Measurements from ENCODE around the gene OSMR. TPM values are rescaled to one million over a fixed set of nuclear protein-coding genes. Genes with fewer than 3 reads are reported as not detected.

The OSMR gene
- total RNA-seq, 1 experiment from 2014 or later: 46.0 TPM

DNA sequence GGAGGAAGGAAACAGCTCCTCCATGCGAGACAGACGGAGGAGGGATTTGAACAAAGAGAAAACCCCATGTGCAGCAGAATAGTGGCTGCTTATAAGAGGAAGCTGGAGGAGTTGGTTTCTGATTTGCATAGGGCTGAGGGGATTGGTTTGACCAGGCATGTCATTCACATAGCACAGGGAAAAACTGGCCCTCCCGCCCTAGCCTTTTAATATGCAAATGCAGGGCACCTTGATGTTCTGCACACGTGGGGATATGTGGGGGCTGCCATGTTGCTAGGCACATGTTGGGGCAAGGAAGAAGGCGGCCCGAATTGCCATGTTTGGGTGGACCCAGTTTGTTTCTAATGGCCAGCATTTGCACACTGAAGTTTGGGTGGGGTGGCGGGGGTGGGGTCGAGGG, 42.2 kb downstream of the OSMR start:
- H3K27me3 ChIP-seq (ENCODE audit: insufficient read depth, low read length): no peaks in the 10 kb centered on the region
- no peaks in the 10 kb centered on the region for H3K79me2 ChIP-seq (ENCODE audit: insufficient read depth, low read length)
- RAD21 ChIA-PET (ENCODE audit: low non-redundant PET in 1 of 2, low total read pairs in 2 of 2, uncharacterized antibody in 2 of 2, unreplicated experiment in 2 of 2): no interaction called here
- H3K4me2 ChIP-seq (ENCODE audit: low read length): no peak overlapping the region
- H2AFZ ChIP-seq (ENCODE audit: low read depth, low read length, poor library complexity, severe bottlenecking): no peak overlapping the region
- DNase-seq (ENCODE audit: low read depth, low spot score) (no peak), ATAC-seq (no peak)
- TF ChIP-seq ELF1 (IDR thresholded peaks at IDR 0.05; ENCODE audit: borderline replicate concordance, low read depth) (no peak), JUND (IDR thresholded peaks at IDR 0.05) (no peak), RAD21 (IDR thresholded peaks at IDR 0.05; ENCODE audit: low read depth) (no peak), FOSL1 (IDR thresholded peaks at IDR 0.05; ENCODE audit: low read depth) (no peak), EGR1 (IDR thresholded peaks at IDR 0.05; ENCODE audit: low read depth) (no peak), CEBPB (IDR thresholded peaks at IDR 0.05; ENCODE audit: low read depth) (no peak), POLR2AphosphoS5 (IDR thresholded peaks at IDR 0.05; ENCODE audit: low read depth, low read length) (no peak), SP1 (IDR thresholded peaks at IDR 0.05; ENCODE audit: low read depth) (no peak), SIN3A (IDR thresholded peaks at IDR 0.05; ENCODE audit: low read depth) (no peak)
- TF ChIP-seq, protein P1, sequence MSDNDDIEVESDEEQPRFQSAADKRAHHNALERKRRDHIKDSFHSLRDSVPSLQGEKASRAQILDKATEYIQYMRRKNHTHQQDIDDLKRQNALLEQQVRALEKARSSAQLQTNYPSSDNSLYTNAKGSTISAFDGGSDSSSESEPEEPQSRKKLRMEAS (IDR thresholded peaks at IDR 0.05): no peak
- TF ChIP-seq, protein P2, sequence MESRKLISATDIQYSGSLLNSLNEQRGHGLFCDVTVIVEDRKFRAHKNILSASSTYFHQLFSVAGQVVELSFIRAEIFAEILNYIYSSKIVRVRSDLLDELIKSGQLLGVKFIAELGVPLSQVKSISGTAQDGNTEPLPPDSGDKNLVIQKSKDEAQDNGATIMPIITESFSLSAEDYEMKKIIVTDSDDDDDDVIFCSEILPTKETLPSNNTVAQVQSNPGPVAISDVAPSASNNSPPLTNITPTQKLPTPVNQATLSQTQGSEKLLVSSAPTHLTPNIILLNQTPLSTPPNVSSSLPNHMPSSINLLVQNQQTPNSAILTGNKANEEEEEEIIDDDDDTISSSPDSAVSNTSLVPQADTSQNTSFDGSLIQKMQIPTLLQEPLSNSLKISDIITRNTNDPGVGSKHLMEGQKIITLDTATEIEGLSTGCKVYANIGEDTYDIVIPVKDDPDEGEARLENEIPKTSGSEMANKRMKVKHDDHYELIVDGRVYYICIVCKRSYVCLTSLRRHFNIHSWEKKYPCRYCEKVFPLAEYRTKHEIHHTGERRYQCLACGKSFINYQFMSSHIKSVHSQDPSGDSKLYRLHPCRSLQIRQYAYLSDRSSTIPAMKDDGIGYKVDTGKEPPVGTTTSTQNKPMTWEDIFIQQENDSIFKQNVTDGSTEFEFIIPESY (IDR thresholded peaks at IDR 0.05; ENCODE audit: extremely low read depth, insufficient replicate concordance, low read length): no peak
- TF ChIP-seq, protein P3, sequence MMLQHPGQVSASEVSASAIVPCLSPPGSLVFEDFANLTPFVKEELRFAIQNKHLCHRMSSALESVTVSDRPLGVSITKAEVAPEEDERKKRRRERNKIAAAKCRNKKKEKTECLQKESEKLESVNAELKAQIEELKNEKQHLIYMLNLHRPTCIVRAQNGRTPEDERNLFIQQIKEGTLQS (IDR thresholded peaks at IDR 0.05): no peak
- TF ChIP-seq, protein P4, sequence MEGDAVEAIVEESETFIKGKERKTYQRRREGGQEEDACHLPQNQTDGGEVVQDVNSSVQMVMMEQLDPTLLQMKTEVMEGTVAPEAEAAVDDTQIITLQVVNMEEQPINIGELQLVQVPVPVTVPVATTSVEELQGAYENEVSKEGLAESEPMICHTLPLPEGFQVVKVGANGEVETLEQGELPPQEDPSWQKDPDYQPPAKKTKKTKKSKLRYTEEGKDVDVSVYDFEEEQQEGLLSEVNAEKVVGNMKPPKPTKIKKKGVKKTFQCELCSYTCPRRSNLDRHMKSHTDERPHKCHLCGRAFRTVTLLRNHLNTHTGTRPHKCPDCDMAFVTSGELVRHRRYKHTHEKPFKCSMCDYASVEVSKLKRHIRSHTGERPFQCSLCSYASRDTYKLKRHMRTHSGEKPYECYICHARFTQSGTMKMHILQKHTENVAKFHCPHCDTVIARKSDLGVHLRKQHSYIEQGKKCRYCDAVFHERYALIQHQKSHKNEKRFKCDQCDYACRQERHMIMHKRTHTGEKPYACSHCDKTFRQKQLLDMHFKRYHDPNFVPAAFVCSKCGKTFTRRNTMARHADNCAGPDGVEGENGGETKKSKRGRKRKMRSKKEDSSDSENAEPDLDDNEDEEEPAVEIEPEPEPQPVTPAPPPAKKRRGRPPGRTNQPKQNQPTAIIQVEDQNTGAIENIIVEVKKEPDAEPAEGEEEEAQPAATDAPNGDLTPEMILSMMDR (IDR thresholded peaks at IDR 0.05 in 2 of 3, conservative IDR thresholded peaks at IDR 0.05 in 1 of 3; ENCODE audit: borderline replicate concordance in 1 of 3, insufficient read depth in 1 of 3, low read depth in 2 of 3, low read length in 2 of 3): no peak
- TF ChIP-seq, protein P5, sequence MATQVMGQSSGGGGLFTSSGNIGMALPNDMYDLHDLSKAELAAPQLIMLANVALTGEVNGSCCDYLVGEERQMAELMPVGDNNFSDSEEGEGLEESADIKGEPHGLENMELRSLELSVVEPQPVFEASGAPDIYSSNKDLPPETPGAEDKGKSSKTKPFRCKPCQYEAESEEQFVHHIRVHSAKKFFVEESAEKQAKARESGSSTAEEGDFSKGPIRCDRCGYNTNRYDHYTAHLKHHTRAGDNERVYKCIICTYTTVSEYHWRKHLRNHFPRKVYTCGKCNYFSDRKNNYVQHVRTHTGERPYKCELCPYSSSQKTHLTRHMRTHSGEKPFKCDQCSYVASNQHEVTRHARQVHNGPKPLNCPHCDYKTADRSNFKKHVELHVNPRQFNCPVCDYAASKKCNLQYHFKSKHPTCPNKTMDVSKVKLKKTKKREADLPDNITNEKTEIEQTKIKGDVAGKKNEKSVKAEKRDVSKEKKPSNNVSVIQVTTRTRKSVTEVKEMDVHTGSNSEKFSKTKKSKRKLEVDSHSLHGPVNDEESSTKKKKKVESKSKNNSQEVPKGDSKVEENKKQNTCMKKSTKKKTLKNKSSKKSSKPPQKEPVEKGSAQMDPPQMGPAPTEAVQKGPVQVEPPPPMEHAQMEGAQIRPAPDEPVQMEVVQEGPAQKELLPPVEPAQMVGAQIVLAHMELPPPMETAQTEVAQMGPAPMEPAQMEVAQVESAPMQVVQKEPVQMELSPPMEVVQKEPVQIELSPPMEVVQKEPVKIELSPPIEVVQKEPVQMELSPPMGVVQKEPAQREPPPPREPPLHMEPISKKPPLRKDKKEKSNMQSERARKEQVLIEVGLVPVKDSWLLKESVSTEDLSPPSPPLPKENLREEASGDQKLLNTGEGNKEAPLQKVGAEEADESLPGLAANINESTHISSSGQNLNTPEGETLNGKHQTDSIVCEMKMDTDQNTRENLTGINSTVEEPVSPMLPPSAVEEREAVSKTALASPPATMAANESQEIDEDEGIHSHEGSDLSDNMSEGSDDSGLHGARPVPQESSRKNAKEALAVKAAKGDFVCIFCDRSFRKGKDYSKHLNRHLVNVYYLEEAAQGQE (IDR thresholded peaks at IDR 0.05; ENCODE audit: low read depth): no peak
- intact Hi-C loops (cut with micrococcal nuclease): no loop called here
- H3K4me1 ChIP-seq (ENCODE audit: control insufficient read depth in 1 of 2, insufficient read depth in 2 of 2, low read length in 2 of 2): no peaks in the 10 kb centered on the region
- POLR2A ChIA-PET: no interaction called here
- no peak overlapping the region for H3K9ac ChIP-seq (ENCODE audit: low read length)
- H3K27ac ChIP-seq (ENCODE audit: low read depth, low read length): no peak overlapping the region
- no TSS peak for BruUV-seq (replicated peaks)
- CTCF ChIA-PET: no interaction called here
- no peaks in the 10 kb centered on the region for H4K20me1 ChIP-seq (ENCODE audit: insufficient read depth)
- H3K9me3 ChIP-seq (ENCODE audit: control insufficient read depth in 1 of 2, insufficient read depth in 1 of 2, low read depth in 1 of 2, low read length in 2 of 2): no peaks in the 10 kb centered on the region
- H3K36me3 ChIP-seq (ENCODE audit: control insufficient read depth in 1 of 2, insufficient read depth in 2 of 2, low read length in 2 of 2): peaks cover 14 to 29% of the 10 kb centered on the region in 2 experiments; a peak in 2 of 4 replicates
- no peaks in the 10 kb centered on the region for H3K9me2 ChIP-seq (ENCODE audit: insufficient read depth)
- no peak overlapping the region for H3K4me3 ChIP-seq (replicated peaks in 1 of 2; ENCODE audit: low read depth in 1 of 2, low read length in 2 of 2)

Data from HCT116 (cell line).